ENCODE data around the gene PRMT9.
A peak's percentile ranks its signal among the peaks of the same experiment; 100 is the strongest.

PRMT9 gene

DNA sequence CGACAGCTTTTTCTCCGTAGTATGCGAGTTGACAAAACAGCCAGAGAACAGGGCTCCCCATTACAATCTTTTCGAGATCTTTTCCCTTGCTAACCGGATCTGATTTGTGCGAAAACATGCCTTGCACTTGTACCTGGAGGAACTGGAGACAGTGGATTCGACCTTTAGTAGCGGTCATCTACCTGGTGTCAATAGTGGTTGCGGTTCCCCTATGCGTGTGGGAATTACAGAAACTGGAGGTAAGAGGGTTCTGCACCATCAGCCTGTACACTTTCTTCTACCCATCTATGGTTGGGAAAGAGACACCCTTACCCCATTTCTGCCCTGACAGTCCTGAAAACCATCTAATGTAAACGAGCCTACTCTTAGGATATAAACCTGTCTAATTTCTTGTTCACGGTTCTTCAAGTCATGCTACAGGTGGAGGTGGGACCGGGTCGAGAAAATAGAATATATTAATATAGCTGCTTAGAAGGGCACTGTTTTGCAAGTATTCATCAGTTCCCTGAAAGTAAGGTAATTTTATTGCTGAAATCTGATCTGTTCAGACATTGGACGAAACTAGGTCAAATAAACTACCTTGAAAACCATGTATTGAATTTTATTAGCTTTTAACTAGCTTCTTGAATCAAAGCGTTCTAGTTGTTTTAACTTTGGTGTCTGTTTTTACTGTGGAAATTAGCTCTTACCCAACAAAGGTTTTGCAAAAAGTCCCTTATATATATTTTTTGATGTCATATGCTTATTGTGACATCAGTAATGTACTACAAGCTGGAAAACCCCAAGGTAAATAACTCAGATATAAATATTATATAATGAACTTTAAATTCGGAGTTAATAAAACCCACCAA is 65.9 kb downstream of the PRMT9 start:
- no peak for DNase-seq

GRCh38 chr4:147617173-147617840 is 66.7 kb downstream of the PRMT9 start, which contains the start of gene TMEM184C:
Gene TMEM184C (plus strand): TSS chr4:147617397. CDS start chr4:147617957, 560 bp downstream.
- DNase-seq = peak; percentile 99

GRCh38 chr4:147616849-147617172 is 67.2 kb downstream of the PRMT9 start:
- no peak for DNase-seq

GRCh38 chr4:147610686-147611085 is 73.3 kb downstream of the PRMT9 start:
- no peak for DNase-seq

DNA sequence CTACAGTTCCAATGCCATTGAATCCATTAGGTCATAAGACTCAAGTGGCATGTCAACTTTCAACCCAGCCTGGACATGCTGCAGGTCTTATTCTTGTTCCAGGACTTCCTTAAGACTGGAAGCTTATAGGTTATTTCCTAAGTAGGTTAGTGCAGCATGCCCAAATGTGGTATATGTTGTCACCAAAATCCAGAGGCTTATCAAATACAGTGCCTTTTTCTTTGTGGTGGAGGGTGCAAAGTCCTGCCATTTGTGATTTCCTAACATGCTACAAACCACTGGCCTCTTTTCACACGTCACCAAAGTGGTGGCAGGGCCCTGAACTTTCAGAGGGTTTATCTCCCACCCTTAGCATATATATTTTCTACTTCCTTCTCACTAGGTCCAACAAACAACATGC is 76.5 kb downstream of the PRMT9 start:
- DNase-seq = no peak

DNA sequence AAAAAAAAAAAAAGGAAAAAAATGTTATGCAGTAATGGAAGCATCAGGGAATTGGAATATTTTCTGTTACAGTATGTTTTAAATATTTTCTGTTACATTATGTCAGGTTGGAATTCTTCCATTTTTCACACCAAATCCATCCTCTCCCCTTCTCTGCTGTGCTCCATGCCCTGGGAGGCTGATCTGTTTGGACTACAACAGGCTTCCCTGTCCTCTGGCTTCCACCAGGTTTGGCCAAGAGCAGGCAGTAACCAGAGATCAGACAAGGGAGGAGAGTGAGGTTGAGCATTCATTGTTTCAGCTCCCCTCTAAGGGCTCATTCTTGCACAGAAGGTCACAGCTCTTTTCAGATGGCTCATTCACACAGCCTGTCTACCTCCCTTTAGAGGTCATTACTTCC is 78.5 kb downstream of the PRMT9 start:
- DNase-seq = no peak

GRCh38 chr4:147599769-147600168 is 84.2 kb downstream of the PRMT9 start:
- no peak for DNase-seq

- no peak for DNase-seq
These were observed 84.8 kb downstream of the PRMT9 start for GRCh38 chr4:147599206-147599605.

DNA sequence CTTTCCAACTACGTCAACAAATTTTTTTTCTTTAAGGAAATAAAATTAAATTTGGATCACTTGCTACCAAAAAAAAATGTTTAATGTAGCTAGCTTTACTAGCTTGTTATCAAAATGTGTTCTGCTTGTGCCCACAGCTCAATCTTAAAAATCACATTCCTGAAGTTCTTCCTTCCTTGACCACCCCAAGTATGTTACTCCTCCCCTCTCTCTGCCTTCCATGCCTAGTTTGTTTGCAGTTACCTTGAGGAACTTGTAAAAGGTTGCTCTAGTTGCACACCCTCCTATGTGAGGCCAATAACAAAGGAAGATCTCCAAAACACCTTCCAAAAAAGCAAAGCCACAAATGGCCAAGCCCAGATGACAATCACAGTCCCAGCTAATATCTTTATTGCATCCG is 86.4 kb downstream of the PRMT9 start:
- no peak for DNase-seq

DNA sequence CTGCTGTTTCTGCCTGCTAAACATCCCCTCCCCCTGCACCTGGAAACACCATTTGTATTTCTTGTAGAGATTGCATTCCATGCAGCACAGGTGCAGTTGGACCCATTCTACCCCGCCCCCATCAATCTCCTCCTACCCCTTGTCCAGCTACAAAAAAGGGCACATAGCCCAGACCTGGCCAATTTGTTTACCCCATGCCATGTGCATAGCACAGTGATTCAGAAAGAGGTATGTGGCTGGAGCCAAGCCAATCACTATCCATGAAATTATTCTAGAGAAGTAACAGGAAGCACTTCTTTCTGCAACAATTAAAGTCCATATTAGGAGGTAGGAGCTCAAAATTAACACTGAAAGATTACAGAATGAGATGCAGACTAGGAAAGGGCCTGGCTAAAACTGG is 87.0 kb downstream of the PRMT9 start:
- no peak for DNase-seq

DNA sequence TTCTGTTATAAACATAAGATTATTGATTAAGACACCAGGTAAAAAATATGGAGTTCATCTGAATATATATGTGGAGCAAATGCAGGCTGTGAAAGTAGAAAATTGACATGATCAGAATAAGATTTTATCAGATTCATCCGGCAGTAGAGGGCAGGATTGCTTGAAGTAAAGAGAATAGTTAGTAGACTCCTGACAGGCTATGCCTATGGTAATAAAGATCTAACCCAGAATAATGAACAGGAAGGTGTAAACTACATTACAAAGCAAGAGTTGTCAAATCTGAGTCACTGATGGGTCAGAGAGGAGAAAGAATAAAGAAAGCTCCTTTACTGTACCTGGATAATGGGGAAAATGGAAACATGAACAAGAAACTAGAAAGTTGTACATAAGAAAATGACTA is 87.6 kb downstream of the PRMT9 start:
- DNase-seq = no peak

DNA sequence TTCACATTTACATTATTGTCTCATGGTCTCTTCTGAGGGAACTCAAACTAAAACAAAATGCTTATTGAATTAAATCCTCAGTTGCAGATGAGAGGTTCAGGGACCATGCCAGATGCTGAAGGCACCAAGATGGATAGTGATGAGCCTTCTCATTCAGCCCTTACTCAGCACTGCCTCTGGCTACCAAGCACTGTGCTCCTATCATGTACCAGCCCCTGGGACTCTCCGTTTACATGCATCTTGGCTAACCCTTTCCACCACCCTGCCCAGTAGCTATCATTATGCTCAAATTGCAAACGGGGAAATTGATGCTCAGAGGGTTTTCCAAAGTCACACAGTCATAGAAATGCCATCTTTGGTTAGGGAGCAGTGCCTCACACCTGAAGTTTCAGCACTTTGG is 89.4 kb downstream of the PRMT9 start:
- no peak for DNase-seq

GRCh38 chr4:147594107-147594506 is 89.9 kb downstream of the PRMT9 start:
- no peak for DNase-seq

GRCh38 chr4:147591106-147591505 is 92.9 kb downstream of the PRMT9 start:
- DNase-seq = no peak

- peak; percentile 50 to 58 for DNase-seq
These were observed 93.6 kb downstream of the PRMT9 start for GRCh38 chr4:147590249-147590920.

DNA sequence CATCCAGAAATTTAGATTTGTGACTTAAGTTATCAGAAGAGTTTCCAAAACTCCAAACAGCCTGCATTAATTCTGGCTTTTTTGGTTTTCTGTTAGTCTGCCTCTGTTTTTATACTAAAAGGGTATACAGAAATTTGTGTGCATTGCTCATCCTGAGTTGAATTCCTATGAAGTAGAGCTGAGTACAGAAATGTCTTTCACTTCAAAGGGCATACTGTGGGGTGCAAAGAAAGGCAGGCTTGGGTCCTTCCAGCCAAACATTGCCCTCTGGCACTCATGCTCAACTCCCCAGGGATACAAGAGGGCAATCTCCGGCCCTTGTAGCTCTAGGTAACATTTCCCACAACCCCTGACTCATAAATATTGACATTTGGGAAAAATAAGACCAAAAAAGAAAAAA is 94.4 kb downstream of the PRMT9 start:
- DNase-seq = no peak

Measured in stimulated activated CD4-positive, alpha-beta T cell treated with anti-CD3 and anti-CD28 coated beads, Interleukin-2, amount 100 ng/mL, for 24 hours (primary cell).